ENCODE results near the gene RAD23B.

Gene RAD23B

GRCh38 chr9:107269254-107269653 lies 13.8 kb upstream of the RAD23B start:
- DNase-seq, result no peak

DNA sequence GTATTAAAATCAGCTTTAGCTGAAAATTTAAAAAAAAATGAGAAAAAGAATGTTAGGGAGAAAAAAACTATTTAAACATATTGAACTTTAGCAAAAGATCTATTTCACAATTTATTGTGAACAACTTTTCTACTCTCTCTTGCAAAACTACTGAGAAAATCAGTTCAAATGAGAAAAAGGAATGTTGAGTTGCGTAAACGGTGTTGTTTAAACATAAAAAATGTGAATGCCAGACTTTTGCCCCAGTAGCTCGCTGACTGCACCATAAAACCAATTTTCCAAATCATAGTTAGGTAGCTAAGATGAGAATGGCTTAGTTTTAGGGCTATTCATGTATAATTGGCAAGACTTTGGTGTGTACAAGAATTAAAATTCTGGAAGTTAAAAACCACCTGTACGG lies 13.4 kb upstream of the RAD23B start:
- DNase-seq, result no peak

DNA sequence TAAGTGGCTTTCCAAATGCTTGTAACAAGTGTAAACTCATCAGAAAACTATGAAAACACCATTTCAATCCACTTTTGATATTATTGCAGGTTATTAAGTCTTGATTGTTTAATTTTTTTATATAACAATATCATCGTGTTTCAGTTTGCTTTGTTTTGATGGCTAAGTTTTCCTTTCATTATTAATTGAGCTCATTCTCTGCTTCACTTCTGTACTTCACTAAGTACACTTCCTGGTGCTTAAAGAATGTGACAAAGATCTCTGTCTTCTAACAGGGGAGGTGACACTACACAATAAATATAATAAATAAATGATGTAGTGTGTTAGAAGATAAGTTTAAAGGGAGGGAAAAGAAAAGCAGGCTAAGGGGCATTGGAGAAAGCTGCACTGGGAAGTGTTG lies 13.0 kb upstream of the RAD23B start:
- no peak for DNase-seq

- no peak for DNase-seq
Observed at GRCh38 chr9:107270580-107270979, 12.5 kb upstream of the RAD23B start.

- no peak for DNase-seq
Observed at GRCh38 chr9:107273634-107274033, 9.4 kb upstream of the RAD23B start.

- peak in 1 of 5 experiments; percentile 38 for DNase-seq
Observed at GRCh38 chr9:107274096-107274495, 9.0 kb upstream of the RAD23B start.

DNA sequence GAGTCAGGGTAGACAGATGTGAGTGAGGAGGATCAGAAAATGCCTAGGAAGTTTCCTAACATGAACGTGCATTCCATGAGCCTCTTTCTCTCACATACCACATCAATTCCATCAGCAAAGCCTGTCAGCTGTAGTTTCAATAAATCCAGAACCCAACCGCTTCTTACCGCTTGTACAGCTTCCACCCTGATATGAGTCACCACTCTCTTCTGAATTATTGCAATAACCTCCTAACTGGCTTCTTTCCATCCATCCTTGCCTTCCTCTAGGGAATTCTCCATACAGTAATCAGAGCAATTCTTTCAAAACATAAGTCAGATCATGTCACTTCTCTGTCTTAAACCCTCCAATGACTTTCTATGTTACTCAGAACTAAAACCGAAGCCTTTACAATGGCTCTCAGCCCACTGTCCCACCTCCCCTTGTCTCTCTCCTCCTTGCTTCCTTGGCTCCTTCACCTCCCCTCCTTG lies 8.1 kb upstream of the RAD23B start:
- no peak for DNase-seq

GRCh38 chr9:107275530-107275929 lies 7.5 kb upstream of the RAD23B start:
- no peak for DNase-seq

DNA sequence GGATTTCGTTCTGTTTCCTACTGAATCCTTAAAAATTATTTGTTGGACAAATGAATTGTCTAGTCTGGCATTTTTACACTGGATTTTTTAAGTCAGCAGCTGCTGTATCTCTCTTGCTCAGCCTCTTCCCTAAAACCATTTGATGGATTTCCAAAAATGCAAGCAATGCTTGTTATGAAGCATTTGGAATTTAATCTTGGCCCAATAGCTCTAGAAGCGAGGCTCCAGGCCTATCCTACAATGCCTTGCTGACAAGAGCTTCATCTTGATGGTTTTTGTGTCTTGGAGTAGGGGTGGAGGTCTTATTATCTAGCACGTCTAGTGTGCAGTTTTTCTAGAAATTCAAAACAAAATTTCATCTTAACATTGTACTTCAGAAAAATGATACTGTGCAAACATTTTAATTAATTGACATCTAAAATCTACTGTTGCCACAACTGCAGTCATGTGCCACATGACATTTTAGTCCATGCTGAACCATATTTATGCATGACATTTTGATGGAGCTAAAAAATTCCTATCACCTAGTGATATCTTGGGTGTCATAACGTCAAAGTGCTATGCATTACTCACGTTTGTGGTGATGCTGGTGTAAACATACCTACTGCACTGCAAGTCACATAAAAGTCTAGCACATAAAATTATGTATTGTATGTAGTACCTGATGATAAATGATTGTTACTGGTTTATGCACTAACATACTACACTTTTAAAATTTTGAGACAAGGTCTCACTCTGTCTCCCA lies 5.9 kb upstream of the RAD23B start:
- DNase-seq, result no peak

DNA sequence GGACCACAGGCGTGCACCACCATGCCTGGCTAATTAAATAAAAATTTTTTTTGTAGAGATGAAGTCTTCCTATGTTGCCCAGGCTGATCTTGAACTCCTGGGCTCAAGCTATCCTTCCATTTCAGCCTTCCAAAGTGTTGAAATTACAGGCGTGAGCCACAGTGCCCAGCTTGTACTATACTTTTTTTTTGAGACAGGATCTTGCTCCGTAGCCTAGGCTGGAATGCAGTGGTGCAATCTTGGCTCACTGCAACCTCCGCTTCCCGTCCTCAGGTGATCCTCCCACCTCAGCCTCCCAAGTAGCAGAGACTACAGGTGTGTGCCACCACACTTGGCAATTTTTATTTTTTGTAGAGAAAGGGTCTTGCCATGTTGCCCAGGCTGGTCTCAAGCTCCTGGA lies 5.3 kb upstream of the RAD23B start:
- no peak for DNase-seq

DNA sequence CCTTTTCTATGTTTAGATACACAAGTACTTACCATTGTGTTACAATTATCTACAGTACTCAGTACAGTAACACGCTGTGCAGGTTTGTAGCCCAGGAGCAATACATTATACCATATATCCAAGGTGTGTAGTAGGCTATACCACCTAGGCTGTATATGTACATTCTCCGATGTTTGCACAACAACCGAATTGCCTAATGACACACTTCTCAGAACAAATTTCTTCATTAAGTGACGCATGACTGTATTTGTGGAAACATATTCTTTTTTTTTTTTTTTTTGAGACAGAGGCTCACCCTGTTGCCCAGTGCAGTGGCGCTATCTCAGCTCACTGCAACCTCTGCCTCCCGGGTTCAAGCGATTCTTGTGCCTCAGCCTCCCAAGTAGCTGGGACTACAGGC lies 4.0 kb upstream of the RAD23B start:
- DNase-seq, result no peak

DNA sequence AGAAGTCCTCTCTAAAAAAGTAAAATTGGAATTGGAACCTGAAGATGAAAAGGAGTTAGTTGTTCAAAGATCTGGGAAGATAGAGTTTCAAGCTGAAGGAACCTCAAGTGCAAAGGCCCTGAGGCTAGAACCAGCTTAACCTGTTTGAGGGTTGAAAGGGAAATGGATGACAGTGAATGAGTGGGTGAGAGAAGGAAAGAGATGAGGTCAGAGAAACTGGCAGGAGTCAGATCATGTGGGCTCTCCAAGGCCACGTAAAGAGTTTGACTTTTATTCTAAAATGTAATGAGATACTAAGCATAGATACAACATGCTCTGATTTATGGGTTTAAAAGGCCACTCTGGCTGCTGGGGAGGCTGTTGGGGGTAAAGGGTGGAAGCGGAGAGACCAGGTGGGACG lies 2.5 kb upstream of the RAD23B start:
- DNase-seq, result no peak

DNA sequence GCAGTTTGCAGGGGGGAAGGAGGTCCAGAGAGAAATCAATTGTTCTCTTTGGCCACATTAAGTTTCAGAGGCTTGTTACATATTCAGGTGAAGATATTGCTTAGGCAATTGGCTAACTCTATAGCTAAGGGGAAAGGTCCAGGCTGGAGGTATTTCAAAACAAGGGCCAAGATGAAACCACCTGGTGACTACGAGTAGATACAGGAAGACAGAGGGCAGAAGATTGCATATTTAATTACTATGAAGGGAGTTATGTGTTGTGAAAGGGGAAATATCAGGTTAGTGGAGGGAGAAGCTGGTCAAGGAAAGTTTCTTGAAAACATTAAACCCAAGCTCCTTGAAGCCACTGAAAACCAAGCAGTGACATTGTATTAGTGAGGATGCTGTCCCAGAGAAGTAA lies 1.9 kb upstream of the RAD23B start:
- no peak for DNase-seq

GRCh38 chr9:107281922-107282667 lies 984 bp upstream of the RAD23B start:
- no peak for DNase-seq

DNA sequence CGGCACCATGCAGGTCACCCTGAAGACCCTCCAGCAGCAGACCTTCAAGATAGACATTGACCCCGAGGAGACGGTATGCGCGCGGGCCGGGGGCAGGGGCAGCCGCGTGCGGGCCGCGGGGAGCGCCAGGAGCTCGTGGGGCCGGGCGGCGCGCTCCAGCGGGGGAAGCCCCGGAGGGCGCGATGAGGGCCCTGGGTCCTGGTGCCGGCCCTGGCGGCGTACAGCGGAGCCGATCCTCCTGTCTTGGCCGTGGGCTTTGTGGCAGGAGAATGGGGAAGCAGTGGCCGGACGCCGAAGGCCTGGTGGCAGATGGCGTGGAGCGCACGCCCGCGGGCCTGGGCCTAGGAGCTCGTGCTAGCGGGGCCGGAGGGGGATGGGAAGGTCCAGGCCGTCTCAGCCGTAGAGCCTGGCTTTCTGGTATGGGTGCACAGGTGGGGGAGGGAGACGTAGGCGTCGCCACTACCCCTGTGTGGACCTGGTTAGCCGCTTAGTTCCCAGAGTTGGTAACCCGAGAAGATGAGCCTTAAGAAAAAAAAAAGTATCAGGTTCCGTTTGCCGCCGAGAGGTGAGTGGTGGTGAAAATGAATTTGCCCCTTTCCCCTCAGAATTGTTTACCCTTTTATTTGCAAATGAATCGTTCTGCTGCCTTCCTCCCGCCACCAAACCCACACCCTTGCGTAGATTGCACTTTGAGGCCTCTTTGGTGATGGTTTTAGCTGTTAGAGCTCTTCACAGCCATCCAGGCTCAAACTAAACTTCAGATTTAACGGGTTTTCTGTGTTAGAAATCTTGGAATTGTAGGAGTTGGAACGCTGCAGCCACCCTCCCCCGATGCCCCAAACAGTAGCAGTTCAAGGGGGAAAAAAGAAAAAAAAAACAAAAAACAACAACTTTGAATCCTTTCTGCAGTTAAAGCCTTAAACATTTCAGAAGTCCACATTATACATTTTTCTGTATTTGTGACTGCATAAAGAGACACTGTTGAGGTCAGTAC lies 841 bp downstream of the RAD23B start:
- DNase-seq, result peak; percentile 9 to 87 (median 37)

- DNase-seq, result no peak
Observed at GRCh38 chr9:107284636-107285035, 1.6 kb downstream of the RAD23B start.

DNA sequence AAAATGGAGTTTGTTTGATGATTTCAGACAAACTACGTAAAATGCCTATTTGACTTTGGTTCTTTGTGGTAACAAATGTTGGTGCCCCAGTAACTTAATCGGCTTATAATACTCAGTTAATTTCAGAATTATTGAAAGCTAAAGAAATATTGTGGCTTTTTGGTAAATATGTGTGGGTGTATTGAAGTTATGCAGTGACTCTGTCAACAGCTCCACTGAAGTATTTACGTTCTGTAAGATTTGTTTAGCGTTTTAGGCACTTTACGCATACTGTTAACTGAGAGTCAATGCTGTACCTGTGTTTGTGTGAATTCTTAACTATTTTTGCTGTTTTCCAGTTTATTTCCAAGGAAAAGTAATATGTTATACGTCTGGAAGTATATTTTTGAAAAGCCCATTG lies 2.2 kb downstream of the RAD23B start:
- no peak for DNase-seq

- no peak for DNase-seq
Observed at GRCh38 chr9:107286057-107286456, 3.0 kb downstream of the RAD23B start.

DNA sequence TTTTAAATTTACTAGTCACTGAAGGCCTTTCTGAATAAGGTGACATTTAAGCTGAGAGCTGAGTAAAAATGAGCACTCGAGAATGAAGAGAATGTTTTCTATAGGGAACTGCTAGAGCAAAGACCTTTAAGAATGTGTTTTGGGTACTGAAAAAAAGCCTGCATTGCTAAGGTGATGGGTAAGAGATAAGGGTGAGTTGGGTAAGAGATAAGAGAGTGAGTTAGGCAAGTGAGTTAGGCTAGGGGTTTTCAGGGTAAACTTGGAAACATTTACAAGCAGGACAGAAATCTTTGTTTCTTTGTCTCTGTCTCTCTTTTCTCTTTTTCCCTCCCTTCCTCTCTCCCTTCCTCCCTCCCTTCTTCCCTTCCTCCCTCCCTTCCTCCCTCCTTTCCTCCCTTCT lies 5.6 kb downstream of the RAD23B start:
- peak in 1 of 5 experiments; percentile 86 for DNase-seq

DNA sequence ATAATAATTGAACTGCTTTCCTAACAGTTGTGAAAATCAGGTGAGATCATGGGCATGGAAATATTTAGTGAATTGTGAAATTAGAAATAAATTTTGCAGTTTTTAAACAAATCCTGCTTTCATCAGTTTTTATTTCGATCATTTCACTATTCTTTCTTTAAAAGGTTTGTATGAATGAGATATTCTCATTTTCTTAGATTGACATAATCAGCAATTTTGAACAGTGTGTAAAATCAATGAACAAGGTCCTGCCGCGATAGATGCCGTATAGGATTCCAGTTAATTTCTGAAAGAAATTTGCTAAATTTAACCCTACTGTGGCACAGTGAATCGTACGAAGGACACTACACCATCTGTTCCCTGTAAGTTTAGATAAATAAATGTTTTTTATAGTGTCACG lies 7.5 kb downstream of the RAD23B start:
- no peak for DNase-seq

GRCh38 chr9:107292821-107293542 lies 9.9 kb downstream of the RAD23B start:
- no peak for DNase-seq

- no peak for DNase-seq
Observed at GRCh38 chr9:107293543-107294085, 10.5 kb downstream of the RAD23B start.

Measured in T-helper 2 cell (primary cell).